Amniotic epithelial cell (primary cell): ENCODE data around the gene BTBD9.
A peak's percentile ranks its signal among the peaks of the same experiment; 100 is the strongest.
"Not testable (repeated sequence)": the region's sequence is repeated elsewhere in the genome, so short reads cannot be mapped to it uniquely, and the experiment has no call there.

Experiments used
- DNase-seq: peaks from one replicate; pipeline ENCODE4 v3.0.0-alpha.2; 2010; ENCODE audit warnings: low read depth

BTBD9 gene

GRCh38 chr6:38387461-38387860 lies 252.3 kb downstream of the BTBD9 start:
- no peak for DNase-seq

- peak; percentile 71 for DNase-seq
Measured at GRCh38 chr6:38378801-38379200, 260.9 kb downstream of the BTBD9 start.

GRCh38 chr6:38375937-38376336 lies 263.8 kb downstream of the BTBD9 start:
- DNase-seq = no peak

- no peak for DNase-seq
Measured at GRCh38 chr6:38375341-38375740, 264.4 kb downstream of the BTBD9 start.

GRCh38 chr6:38371881-38372280 lies 267.8 kb downstream of the BTBD9 start:
- DNase-seq = no peak

GRCh38 chr6:38370653-38371601 lies 268.8 kb downstream of the BTBD9 start:
- no peak for DNase-seq

GRCh38 chr6:38367231-38367630 lies 272.5 kb downstream of the BTBD9 start:
- DNase-seq = no peak

GRCh38 chr6:38366234-38366633 lies 273.5 kb downstream of the BTBD9 start:
- DNase-seq = no peak

GRCh38 chr6:38364775-38365174 lies 275.0 kb downstream of the BTBD9 start:
- DNase-seq = no peak

- no peak for DNase-seq
Measured at GRCh38 chr6:38364127-38364526, 275.6 kb downstream of the BTBD9 start.

- DNase-seq = no peak
Measured at GRCh38 chr6:38355519-38355918, 284.2 kb downstream of the BTBD9 start.

GRCh38 chr6:38354905-38355304 lies 284.8 kb downstream of the BTBD9 start:
- no peak for DNase-seq

- DNase-seq = peak; percentile 13
Measured at GRCh38 chr6:38354037-38354381, 285.7 kb downstream of the BTBD9 start.

GRCh38 chr6:38353310-38354036 lies 286.3 kb downstream of the BTBD9 start:
- DNase-seq = no peak

- DNase-seq = peak; percentile 51
Measured at GRCh38 chr6:38352636-38353035, 287.1 kb downstream of the BTBD9 start.

GRCh38 chr6:38350942-38351341 lies 288.8 kb downstream of the BTBD9 start:
- peak; percentile 86 for DNase-seq

- DNase-seq = peak; percentile 74
Measured at GRCh38 chr6:38350220-38350619, 289.5 kb downstream of the BTBD9 start.

- peak; percentile 94 for DNase-seq
Measured at GRCh38 chr6:38349795-38350194, 289.9 kb downstream of the BTBD9 start.

GRCh38 chr6:38349221-38349620 lies 290.5 kb downstream of the BTBD9 start:
- no peak for DNase-seq

- DNase-seq = no peak
Measured at GRCh38 chr6:38348371-38348770, 291.4 kb downstream of the BTBD9 start.

GRCh38 chr6:38347829-38348228 lies 291.9 kb downstream of the BTBD9 start:
- DNase-seq = not testable (repeated sequence)

GRCh38 chr6:38346291-38347079 lies 293.2 kb downstream of the BTBD9 start:
- peak; percentile 64 for DNase-seq
